Left forelimb (tissue), 1 donor: Measurements from ENCODE around the gene MOV10.

ENCODE experiments used
- DNase-seq: peaks from one replicate; pipeline ENCODE4 v3.0.0-alpha.2; 2018; ENCODE audit warnings: low spot score

Gene MOV10

DNA sequence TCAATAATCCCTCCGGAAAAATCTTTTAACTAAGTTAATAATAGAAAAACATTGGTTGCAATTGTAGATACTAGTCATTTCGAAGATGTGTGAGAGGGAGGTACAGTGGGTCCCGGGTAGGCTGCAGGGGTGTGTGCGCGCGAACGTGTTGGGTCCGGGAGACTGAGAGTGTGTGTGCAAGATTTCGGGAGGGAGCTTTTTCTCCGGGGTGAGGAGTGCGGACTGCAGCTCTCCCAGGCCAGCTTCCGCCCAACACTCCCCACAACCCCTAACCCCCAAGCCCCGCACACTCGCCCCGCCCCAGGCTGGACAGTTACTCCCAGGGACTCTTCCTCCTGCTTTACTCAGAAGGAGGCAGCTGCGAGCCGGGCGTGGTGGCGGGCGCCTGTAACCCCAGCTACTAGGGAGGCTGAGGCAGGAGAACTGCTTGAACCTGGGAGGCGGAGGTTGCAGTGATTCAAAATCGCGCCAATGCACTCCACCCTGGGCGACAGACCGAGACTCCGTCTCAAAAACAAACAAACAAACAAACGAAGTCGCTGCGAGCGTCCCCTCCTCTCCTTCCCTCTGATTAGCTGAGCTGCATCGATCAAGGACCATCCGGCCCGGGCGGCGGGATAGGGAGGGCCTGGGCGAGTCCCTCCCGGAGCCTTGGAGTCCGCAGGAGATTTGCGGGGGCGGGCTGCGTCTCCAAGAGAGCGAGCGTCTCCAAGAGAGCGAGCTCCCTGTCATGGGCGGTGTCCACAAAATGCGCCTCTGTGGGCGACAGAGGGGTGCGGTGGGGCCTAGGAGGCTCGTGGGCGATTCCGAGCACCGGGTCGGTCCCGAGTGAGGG, 68.9 kb downstream of the MOV10 start:
- no peak for DNase-seq

DNA sequence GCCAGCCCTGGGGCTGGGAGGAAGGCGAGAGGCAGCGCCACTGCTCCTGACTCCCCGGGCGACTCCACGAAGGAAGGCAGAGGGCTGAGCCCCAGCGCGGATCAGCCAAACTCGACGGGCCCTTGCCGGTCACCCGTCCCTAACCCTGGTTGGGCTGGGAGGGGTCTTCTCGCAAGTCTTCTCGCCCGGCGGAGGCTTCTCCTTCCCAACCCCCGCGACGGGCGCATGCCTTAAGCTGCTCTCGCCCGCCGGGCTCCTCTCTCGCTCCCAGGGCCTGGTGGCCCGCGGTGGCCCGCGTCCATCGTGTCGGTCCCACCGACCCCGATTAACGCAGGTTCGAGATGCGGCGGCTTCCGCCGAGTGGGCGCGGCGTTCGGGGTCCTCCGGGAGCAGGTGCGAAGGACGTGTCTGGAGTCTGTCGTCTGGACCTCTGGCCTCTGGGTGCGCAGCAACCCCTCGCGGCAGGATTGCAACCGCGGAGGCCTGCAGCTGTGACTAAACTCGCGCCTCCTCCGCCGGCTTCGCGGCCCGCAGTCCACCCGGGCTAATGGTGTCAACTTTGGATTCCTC, 69.6 kb downstream of the MOV10 start:
- no peak for DNase-seq

DNA sequence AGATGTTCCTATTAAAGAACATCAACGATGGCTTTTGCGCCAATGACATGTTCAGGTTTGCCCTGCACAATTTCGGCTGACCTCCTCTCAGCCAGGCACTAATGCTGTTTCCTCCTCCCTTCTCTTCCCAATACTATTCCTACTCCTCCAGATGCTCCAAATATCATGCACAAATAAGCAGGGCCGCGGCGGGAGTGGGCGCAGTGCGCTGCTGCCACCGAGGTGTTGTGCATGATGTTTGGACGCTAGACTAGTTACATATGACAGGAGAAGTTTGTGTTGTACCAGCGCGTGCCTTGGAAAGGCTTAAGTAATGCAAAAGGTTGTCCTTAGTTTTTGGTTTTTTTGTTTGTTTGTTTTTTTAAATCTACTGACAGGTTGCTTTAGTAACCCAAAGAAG, 73.9 kb downstream of the MOV10 start:
- no peak for DNase-seq
